Epithelial cell of proximal tubule (primary cell): Measurements from ENCODE around the gene ANKRD11. TPM values are rescaled to one million over a fixed set of nuclear protein-coding genes. Genes with fewer than 3 reads are reported as not detected.

ENCODE experiments used
- DNase-seq: peaks from one replicate; pipeline ENCODE4 v3.0.0-alpha.2; 2011; ENCODE audit warnings: low read depth
- H3K4me3 ChIP-seq: 2 replicates; pipeline ENCODE4 v1.5.1; 2011; ENCODE audit warnings: low read depth, mild to moderate bottlenecking, low read length
- total RNA-seq: library from RNA; depleted of rRNA; stranded (reverse); fragments of >200 nt; gene quantifications from 2 replicates; pipeline ENCODE4 v1.2.3, GENCODE V29; 2015
- TF ChIP-seq, protein P1 (sequence below): conservative IDR thresholded peaks from 2 replicates; pipeline ENCODE4 v1.5.1; 2012; ENCODE audit warnings: low read depth, mild to moderate bottlenecking, low read length

ANKRD11 gene
- total RNA-seq, 1 donor from 2014 or later: 44.3 TPM

DNA sequence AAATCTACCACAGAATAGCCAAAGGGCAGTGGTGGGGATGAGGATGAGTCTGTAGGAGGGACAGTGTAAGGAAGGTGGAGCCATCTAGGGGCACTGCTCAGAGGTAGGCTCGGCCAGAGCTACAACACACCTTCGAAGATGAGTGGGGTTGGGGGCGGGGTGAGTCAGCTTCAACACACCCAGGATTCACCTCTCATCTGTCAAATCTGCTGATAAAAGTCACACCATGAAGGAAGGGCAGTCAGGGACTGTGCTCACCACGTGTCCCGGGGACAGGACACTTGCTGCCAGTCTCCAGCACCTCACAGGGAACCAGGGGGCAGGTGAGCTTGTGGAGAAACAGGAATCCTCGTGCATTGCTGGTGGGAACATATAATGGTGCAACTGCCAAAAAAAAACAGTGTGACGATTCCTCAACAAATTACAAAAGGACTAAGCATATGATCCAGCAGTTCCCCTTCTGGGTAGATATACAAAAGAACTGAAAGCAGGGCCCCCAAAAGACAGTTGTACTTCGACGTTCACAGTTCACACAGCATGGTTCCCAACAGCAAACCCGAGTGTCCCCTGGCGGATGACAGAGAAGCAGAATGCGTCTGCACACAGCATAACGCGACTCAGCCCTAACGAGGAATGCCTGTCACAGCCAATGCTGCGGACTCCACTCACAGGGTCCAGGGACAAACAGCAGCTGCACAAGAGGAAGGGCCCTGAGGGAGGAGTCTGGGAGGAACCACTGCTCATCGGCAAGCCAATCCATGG is 133.1 kb downstream of the ANKRD11 start:
- TF ChIP-seq, protein P1, sequence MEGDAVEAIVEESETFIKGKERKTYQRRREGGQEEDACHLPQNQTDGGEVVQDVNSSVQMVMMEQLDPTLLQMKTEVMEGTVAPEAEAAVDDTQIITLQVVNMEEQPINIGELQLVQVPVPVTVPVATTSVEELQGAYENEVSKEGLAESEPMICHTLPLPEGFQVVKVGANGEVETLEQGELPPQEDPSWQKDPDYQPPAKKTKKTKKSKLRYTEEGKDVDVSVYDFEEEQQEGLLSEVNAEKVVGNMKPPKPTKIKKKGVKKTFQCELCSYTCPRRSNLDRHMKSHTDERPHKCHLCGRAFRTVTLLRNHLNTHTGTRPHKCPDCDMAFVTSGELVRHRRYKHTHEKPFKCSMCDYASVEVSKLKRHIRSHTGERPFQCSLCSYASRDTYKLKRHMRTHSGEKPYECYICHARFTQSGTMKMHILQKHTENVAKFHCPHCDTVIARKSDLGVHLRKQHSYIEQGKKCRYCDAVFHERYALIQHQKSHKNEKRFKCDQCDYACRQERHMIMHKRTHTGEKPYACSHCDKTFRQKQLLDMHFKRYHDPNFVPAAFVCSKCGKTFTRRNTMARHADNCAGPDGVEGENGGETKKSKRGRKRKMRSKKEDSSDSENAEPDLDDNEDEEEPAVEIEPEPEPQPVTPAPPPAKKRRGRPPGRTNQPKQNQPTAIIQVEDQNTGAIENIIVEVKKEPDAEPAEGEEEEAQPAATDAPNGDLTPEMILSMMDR: peak; percentile 32
- DNase-seq: no peak
- no peak overlapping the region for H3K4me3 ChIP-seq

DNA sequence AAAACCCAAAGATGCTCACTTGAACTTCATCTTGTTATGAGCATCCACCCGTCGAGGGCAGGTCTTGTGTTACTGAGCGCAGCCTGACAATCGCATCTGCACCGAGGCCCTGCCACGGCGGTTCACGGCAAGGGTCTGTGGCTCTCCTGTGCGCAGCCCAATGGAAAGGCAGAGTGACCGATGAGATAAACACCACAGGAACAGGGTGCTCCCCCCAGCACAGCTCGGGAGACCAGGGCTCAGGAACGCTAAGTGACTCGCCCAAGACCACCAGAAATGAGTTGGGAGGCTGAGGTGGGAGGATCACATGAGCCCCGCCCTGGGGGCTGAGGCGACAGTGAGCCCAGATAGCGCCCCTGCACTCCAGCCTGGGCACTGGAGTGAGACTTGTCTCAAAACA is 134.7 kb downstream of the ANKRD11 start:
- TF ChIP-seq, protein P1: no peak
- no peak overlapping the region for H3K4me3 ChIP-seq
- DNase-seq: no peak

DNA sequence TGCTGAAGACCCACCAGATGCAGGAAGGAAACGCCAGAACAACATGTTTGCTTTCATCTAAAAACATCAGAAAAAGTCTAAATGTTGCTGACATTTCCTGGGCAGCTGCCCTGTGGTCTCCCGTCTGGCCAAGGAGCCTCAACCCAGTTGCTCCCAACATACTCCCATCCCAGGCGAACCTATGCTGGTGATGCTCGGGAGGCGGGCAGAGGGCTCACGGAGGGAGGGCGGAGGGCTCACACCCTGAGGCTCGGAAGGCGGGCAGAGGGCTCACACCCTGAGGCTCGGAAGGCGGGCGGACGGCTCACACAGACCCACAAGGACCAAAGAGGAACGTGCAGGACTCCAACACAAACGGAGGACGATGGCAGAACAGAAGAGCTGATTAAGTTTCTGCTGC is 135.4 kb downstream of the ANKRD11 start:
- TF ChIP-seq, protein P1: no peak
- H3K4me3 ChIP-seq: no peak overlapping the region
- DNase-seq: no peak

DNA sequence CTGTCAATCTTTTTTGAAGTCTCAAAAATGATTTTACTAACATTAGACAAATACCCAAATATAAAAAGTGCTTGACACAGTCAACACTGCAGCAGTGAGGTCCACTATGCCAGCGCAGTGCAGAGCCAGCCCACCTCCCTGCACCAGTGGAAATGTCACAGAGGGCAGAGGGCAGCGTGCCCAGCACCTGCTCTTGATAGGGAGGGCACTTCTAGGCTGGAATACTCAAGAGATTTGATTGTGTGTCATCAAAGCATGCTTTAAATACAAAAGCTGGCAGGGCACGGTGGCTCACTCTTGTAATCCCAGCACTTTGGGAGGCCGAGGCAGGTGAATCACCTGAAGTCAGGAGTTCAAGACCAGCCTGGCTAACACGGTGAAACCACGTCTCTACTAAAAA is 136.0 kb downstream of the ANKRD11 start:
- no peak overlapping the region for H3K4me3 ChIP-seq
- TF ChIP-seq, protein P1: no peak
- no peak for DNase-seq

DNA sequence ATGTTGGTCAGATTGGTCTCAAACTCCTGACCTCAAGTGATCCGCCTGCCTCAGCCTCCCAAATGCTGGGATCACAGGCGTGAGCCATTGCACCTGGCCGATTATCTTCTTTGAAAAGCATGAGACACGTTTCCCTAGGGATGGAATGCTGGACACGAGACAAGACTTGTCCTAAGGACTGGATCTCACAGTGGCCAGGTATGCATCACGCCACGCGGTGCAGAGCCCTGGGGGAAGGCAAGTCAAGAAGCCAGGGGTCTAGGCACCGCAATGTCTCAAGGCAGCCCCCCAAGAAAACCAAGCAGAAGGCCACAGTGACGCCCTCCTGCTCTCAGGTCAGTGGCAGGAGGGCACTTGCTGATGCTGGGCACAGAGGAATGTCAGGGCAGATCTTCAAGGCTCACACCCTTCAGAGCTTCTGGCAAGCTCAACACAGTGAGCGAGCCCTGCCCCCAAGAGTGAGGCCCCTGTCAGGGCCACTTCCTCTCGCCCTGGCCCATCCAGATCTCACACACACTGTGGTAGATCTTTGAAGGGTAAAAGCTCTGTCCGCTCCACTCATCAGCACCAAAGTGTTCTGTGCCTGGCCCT is 138.2 kb downstream of the ANKRD11 start:
- no peak overlapping the region for H3K4me3 ChIP-seq
- no peak for DNase-seq
- TF ChIP-seq, protein P1: no peak

DNA sequence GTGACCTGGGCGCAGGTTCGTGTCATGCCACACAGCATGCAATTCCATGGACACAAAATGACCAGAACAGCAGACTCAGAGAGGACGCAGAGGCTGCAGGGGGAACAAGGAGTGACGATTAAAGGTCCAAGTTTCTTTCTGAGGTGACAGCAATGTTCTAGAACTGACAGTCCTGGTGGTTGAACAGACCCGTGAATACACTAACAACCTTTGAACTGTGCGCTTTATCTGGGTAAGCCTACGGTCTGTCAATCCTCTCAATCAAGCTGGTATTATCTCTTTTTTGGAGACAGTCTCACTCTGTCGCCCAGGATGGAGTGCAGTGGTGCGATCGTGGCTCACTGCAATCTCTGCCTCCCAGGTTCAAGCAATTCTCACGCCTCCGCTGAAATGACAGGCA is 138.7 kb downstream of the ANKRD11 start:
- TF ChIP-seq, protein P1: no peak

More for the DNA sequence above, 138.7 kb downstream of the ANKRD11 start:
- no peak for DNase-seq
- H3K4me3 ChIP-seq: no peak overlapping the region
